GM19468 (cell line): Measurements from ENCODE around the gene COMMD3.
"Not testable (repeated sequence)": the region's sequence is repeated elsewhere in the genome, so short reads cannot be mapped to it uniquely, and the experiment has no call there.

ENCODE experiments used
- ATAC-seq: cut with Tn5 transposase; IDR thresholded peaks from one replicate; pipeline ENCODE4 v1.9.1; 2021; ENCODE audit warnings: mild to moderate bottlenecking, moderate library complexity, moderate number of reproducible peaks; ENCODE audit not compliant: unreplicated experiment; ENCODE audit errors: extremely low read depth

Gene COMMD3

GRCh38 chr10:22335173-22335933 lies 19.2 kb downstream of the COMMD3 start:
- no peak for ATAC-seq

GRCh38 chr10:22338185-22338900 lies 22.2 kb downstream of the COMMD3 start:
- ATAC-seq, result no peak

- no peak for ATAC-seq
Observed at GRCh38 chr10:22338931-22339330, 22.7 kb downstream of the COMMD3 start.

- ATAC-seq, result no peak
Observed at GRCh38 chr10:22339761-22340328, 23.7 kb downstream of the COMMD3 start.

- ATAC-seq, result no peak
Observed at GRCh38 chr10:22340329-22341189, 24.4 kb downstream of the COMMD3 start.

GRCh38 chr10:22341190-22341925 lies 25.2 kb downstream of the COMMD3 start:
- ATAC-seq, result no peak

- ATAC-seq, result no peak
Observed at GRCh38 chr10:22341926-22342196, 25.7 kb downstream of the COMMD3 start.

- no peak for ATAC-seq
Observed at GRCh38 chr10:22342421-22342820, 26.2 kb downstream of the COMMD3 start.

- no peak for ATAC-seq
Observed at GRCh38 chr10:22343731-22344130, 27.5 kb downstream of the COMMD3 start.

GRCh38 chr10:22344249-22344648 lies 28.1 kb downstream of the COMMD3 start:
- ATAC-seq, result no peak

- no peak for ATAC-seq
Observed at GRCh38 chr10:22344781-22345300, 28.7 kb downstream of the COMMD3 start.

GRCh38 chr10:22345301-22346095 lies 29.3 kb downstream of the COMMD3 start, which contains the start of gene SPAG6:
Gene SPAG6, plus strand, starts transcription at chr10:22345496. Its CDS starts 116 bp downstream, at chr10:22345612.
- ATAC-seq, result no peak

- ATAC-seq, result no peak
Observed at GRCh38 chr10:22346096-22346661, 30.0 kb downstream of the COMMD3 start.

- ATAC-seq, result no peak
Observed at GRCh38 chr10:22349755-22350154, 33.6 kb downstream of the COMMD3 start.

- ATAC-seq, result no peak
Observed at GRCh38 chr10:22351131-22351703, 35.0 kb downstream of the COMMD3 start.

- ATAC-seq, result no peak
Observed at GRCh38 chr10:22356324-22356873, 40.2 kb downstream of the COMMD3 start.

GRCh38 chr10:22357770-22358169 lies 41.6 kb downstream of the COMMD3 start:
- not testable (repeated sequence) for ATAC-seq

- no peak for ATAC-seq
Observed at GRCh38 chr10:22363305-22363704, 47.1 kb downstream of the COMMD3 start.
